WTC11 (cell line): ENCODE results near the gene ANO2.

Source experiments
- AFF4 ChIP-seq: sonication (generic); formaldehyde crosslinking; IDR thresholded peaks from 2 replicates; pipeline ENCODE4 v1.8.1; 2023; ENCODE audit warnings: mild to moderate bottlenecking, missing genetic modification reagents, borderline replicate concordance
- ATF3 ChIP-seq: sonication (generic); formaldehyde crosslinking; conservative IDR thresholded peaks from 2 replicates; pipeline ENCODE4 v1.8.1; 2022; ENCODE audit warnings: mild to moderate bottlenecking, missing genetic modification reagents
- CTCF ChIP-seq: fragments of 200-600 bp; IDR thresholded peaks from 2 replicates; pipeline ENCODE4 v1.8.0; 2022; ENCODE audit warnings: antibody characterized with exemption
- FOXK1 ChIP-seq: sonication (generic); formaldehyde crosslinking; IDR thresholded peaks from 2 replicates; pipeline ENCODE4 v1.8.0; 2022; ENCODE audit warnings: mild to moderate bottlenecking, moderate library complexity, missing genetic modification reagents
- HMGXB4 ChIP-seq: sonication (generic); formaldehyde crosslinking; IDR thresholded peaks from 2 replicates; pipeline ENCODE4 v1.8.1; 2023; ENCODE audit warnings: mild to moderate bottlenecking, moderate library complexity, missing genetic modification reagents
- JUN ChIP-seq: sonication (generic); formaldehyde crosslinking; IDR thresholded peaks from 2 replicates; pipeline ENCODE4 v1.8.0; 2023; ENCODE audit warnings: mild to moderate bottlenecking, missing genetic modification reagents
- MAX ChIP-seq: sonication (generic); formaldehyde crosslinking; IDR thresholded peaks from 2 replicates; pipeline ENCODE4 v1.8.0; 2022; ENCODE audit warnings: mild to moderate bottlenecking, missing genetic modification reagents
- TEAD4 ChIP-seq: sonication (generic); formaldehyde crosslinking; IDR thresholded peaks from 2 replicates; pipeline ENCODE4 v1.8.0; 2022; ENCODE audit warnings: mild to moderate bottlenecking, missing genetic modification reagents
- TP53 ChIP-seq: sonication (generic); formaldehyde crosslinking; IDR thresholded peaks from 2 replicates; pipeline ENCODE4 v1.8.1; 2023; ENCODE audit warnings: mild to moderate bottlenecking, missing genetic modification reagents
- ZNF512 ChIP-seq: sonication (generic); formaldehyde crosslinking; IDR thresholded peaks from 2 replicates; pipeline ENCODE4 v1.8.1; 2022; ENCODE audit warnings: missing genetic modification reagents, borderline replicate concordance

GRCh38 chr12:5622280-5622679 is 322.8 kb downstream of the ANO2 start:
- TF ChIP-seq HMGXB4 (CRISPR knock-in tag) (no peak), CTCF (no peak), AFF4 (CRISPR knock-in tag) (no peak), ATF3 (CRISPR knock-in tag) (no peak), ZNF512 (no peak), MAX (CRISPR knock-in tag) (no peak), TEAD4 (CRISPR knock-in tag) (no peak), JUN (CRISPR knock-in tag) (no peak), TP53 (no peak), FOXK1 (CRISPR knock-in tag) (no peak)
